ENCODE data around the gene HACD2. TPM values are rescaled to one million over a fixed set of nuclear protein-coding genes. Genes with fewer than 3 reads are reported as not detected.

Gene HACD2
- total RNA-seq, 1 donor from 2014 or later, result 35.9 TPM

GRCh38 chr3:123546133-123546755 lies 38.6 kb downstream of the HACD2 start:
- Histone ChIP-seq H3K4me2 (no peak overlapping the region), H3K27me3 (no peaks in the 10 kb centered on the region), H2AFZ (replicated peaks) (no peak overlapping the region), H3F3A (ENCODE audit: low read depth) (no peaks in the 10 kb centered on the region), H3K27ac (no peak overlapping the region), H4K20me1 (ENCODE audit: low read depth) (no peaks in the 10 kb centered on the region), H3K4me1 (no peaks in the 10 kb centered on the region), H3K9ac (no peak overlapping the region), H3K79me2 (ENCODE audit: low read depth) (no peaks in the 10 kb centered on the region), H3K9me3 (ENCODE audit: low read depth) (no peaks in the 10 kb centered on the region), H3K4me3 (no peak overlapping the region), H3K36me3 (no peaks in the 10 kb centered on the region)
- Mint-ChIP-seq H3K27ac (no peak overlapping the region), H3K4me1 (no peaks in the 10 kb centered on the region), H3K9me3 (no peaks in the 10 kb centered on the region), H3K4me3 (no peak overlapping the region), H3K27me3 (ENCODE audit: insufficient read depth, low read depth) (no peaks in the 10 kb centered on the region), H3K36me3 (peaks cover 9% of the 10 kb centered on the region)
- DNase-seq (ENCODE audit: low spot score), result no peak
- no peak for TF ChIP-seq CTCF (IDR thresholded peaks at IDR 0.05)
- TF ChIP-seq EZH2 (IDR thresholded peaks at IDR 0.05), result no peak
- no peak for TF ChIP-seq EZH2phosphoT487 (IDR thresholded peaks at IDR 0.05)

GRCh38 chr3:123543950-123544349 lies 40.9 kb downstream of the HACD2 start:
- Histone ChIP-seq H4K20me1 (ENCODE audit: low read depth) (no peaks in the 10 kb centered on the region), H3K36me3 (no peaks in the 10 kb centered on the region), H3K4me2 (no peak overlapping the region), H3K4me1 (no peaks in the 10 kb centered on the region), H3K9ac (no peak overlapping the region), H3F3A (ENCODE audit: low read depth) (no peaks in the 10 kb centered on the region), H2AFZ (replicated peaks) (no peak overlapping the region), H3K79me2 (ENCODE audit: low read depth) (no peaks in the 10 kb centered on the region), H3K27me3 (no peaks in the 10 kb centered on the region), H3K9me3 (ENCODE audit: low read depth) (no peaks in the 10 kb centered on the region), H3K4me3 (no peak overlapping the region), H3K27ac (no peak overlapping the region)
- TF ChIP-seq CTCF (IDR thresholded peaks at IDR 0.05) (no peak), EZH2 (IDR thresholded peaks at IDR 0.05) (no peak), EZH2phosphoT487 (IDR thresholded peaks at IDR 0.05) (no peak)
- H3K4me1 Mint-ChIP-seq, result no peaks in the 10 kb centered on the region
- H3K9me3 Mint-ChIP-seq, result no peaks in the 10 kb centered on the region
- no peak overlapping the region for H3K27ac Mint-ChIP-seq
- H3K4me3 Mint-ChIP-seq, result no peak overlapping the region
- DNase-seq (ENCODE audit: low spot score), result no peak
- no peaks in the 10 kb centered on the region for H3K27me3 Mint-ChIP-seq (ENCODE audit: insufficient read depth, low read depth)
- H3K36me3 Mint-ChIP-seq, result peaks cover 2% of the 10 kb centered on the region

- TF ChIP-seq CTCF (IDR thresholded peaks at IDR 0.05), result no peak
- no peak for TF ChIP-seq EZH2 (IDR thresholded peaks at IDR 0.05)
- TF ChIP-seq EZH2phosphoT487 (IDR thresholded peaks at IDR 0.05), result no peak
- H3K4me1 Mint-ChIP-seq, result peaks cover 5% of the 10 kb centered on the region
- H3K4me1 ChIP-seq, result no peaks in the 10 kb centered on the region
- H3K9ac ChIP-seq, result no peak overlapping the region
- H3K79me2 ChIP-seq (ENCODE audit: low read depth), result no peaks in the 10 kb centered on the region
- H3K36me3 Mint-ChIP-seq, result no peaks in the 10 kb centered on the region
- no peaks in the 10 kb centered on the region for H3K36me3 ChIP-seq
- no peak overlapping the region for H3K27ac Mint-ChIP-seq
- no peak overlapping the region for H3K27ac ChIP-seq
- no peaks in the 10 kb centered on the region for H3K27me3 Mint-ChIP-seq (ENCODE audit: insufficient read depth, low read depth)
- H3K9me3 ChIP-seq (ENCODE audit: low read depth), result no peaks in the 10 kb centered on the region
- H3K4me3 Mint-ChIP-seq, result no peak overlapping the region
- DNase-seq (ENCODE audit: low spot score), result no peak
- H3K4me3 ChIP-seq, result no peak overlapping the region
- H3F3A ChIP-seq (ENCODE audit: low read depth), result no peaks in the 10 kb centered on the region
- H3K27me3 ChIP-seq, result no peaks in the 10 kb centered on the region
- no peaks in the 10 kb centered on the region for H4K20me1 ChIP-seq (ENCODE audit: low read depth)
- no peak overlapping the region for H3K4me2 ChIP-seq
- no peak overlapping the region for H2AFZ ChIP-seq (replicated peaks)
- H3K9me3 Mint-ChIP-seq, result no peaks in the 10 kb centered on the region
These were observed 44.6 kb downstream of the HACD2 start for GRCh38 chr3:123540285-123540684.
